Neural progenitor cell (in vitro differentiated cells): ENCODE results near the gene ZDHHC11. TPM values are rescaled to one million over a fixed set of nuclear protein-coding genes. Genes with fewer than 3 reads are reported as not detected.

Experiments
- DNase-seq: peaks from one replicate; pipeline ENCODE4 v3.0.0-alpha.2; 2016; ENCODE audit warnings: low spot score
- H2AFZ ChIP-seq: fragments of 200-600 bp; sonication (generic); replicated peaks from 2 replicates; pipeline ENCODE4 v1.6.1; 2016; ENCODE audit warnings: antibody characterized with exemption
- H3F3A ChIP-seq: fragments of 200-600 bp; sonication (generic); 2 replicates; pipeline ENCODE4 v1.6.1; 2016; ENCODE audit warnings: antibody characterized with exemption, low read depth
- H3K27ac ChIP-seq: fragments of 200-600 bp; sonication (generic); 2 replicates; pipeline ENCODE4 v1.5.1; 2016; ENCODE audit warnings: mild to moderate bottlenecking
- H3K27me3 ChIP-seq: fragments of 200-600 bp; sonication (generic); 2 replicates; pipeline ENCODE4 v1.6.1; 2016; ENCODE audit warnings: mild to moderate bottlenecking, moderate library complexity
- H3K36me3 ChIP-seq: fragments of 200-600 bp; sonication (generic); 2 replicates; pipeline ENCODE4 v1.5.1; 2016
- H3K4me1 ChIP-seq: fragments of 200-600 bp; sonication (generic); 2 replicates; pipeline ENCODE4 v1.6.1; 2016; ENCODE audit warnings: mixed run types
- H3K4me2 ChIP-seq: fragments of 200-600 bp; sonication (generic); 2 replicates; pipeline ENCODE4 v1.6.1; 2016
- H3K4me3 ChIP-seq: fragments of 200-600 bp; sonication (generic); 2 replicates; pipeline ENCODE4 v1.5.1; 2016
- H3K79me2 ChIP-seq: fragments of 200-600 bp; sonication (generic); 2 replicates; pipeline ENCODE4 v1.6.1; 2016; ENCODE audit warnings: low read depth
- H3K9ac ChIP-seq: fragments of 200-600 bp; sonication (generic); 2 replicates; pipeline ENCODE4 v1.6.1; 2016
- H3K9me3 ChIP-seq: fragments of 200-600 bp; sonication (generic); 2 replicates; pipeline ENCODE4 v1.5.1; 2016; ENCODE audit warnings: low read depth
- H4K20me1 ChIP-seq: fragments of 200-600 bp; sonication (generic); 2 replicates; pipeline ENCODE4 v1.6.1; 2016; ENCODE audit warnings: low read depth
- H3K27ac Mint-ChIP-seq: 3 replicates; pipeline ENCODE4 v1.8.0; 2021; ENCODE audit warnings: mixed read lengths
- H3K27me3 Mint-ChIP-seq: 2 replicates; pipeline ENCODE4 v1.8.0; 2022; ENCODE audit warnings: low read depth, mild to moderate bottlenecking, inconsistent platforms, moderate library complexity, mixed read lengths; ENCODE audit not compliant: insufficient read depth
- H3K36me3 Mint-ChIP-seq: 3 replicates; pipeline ENCODE4 v1.8.0; 2021; ENCODE audit warnings: mixed read lengths
- H3K4me1 Mint-ChIP-seq: 3 replicates; pipeline ENCODE4 v1.8.0; 2021; ENCODE audit warnings: mixed read lengths
- H3K4me3 Mint-ChIP-seq: 3 replicates; pipeline ENCODE4 v1.8.0; 2021; ENCODE audit warnings: mild to moderate bottlenecking, moderate library complexity, mixed read lengths
- H3K9me3 Mint-ChIP-seq: 3 replicates; pipeline ENCODE4 v1.8.0; 2020; ENCODE audit warnings: mixed read lengths
- CTCF ChIP-seq: fragments of 200-600 bp; sonication (generic); IDR thresholded peaks from 2 replicates; pipeline ENCODE4 v1.5.1; 2017; ENCODE audit warnings: antibody characterized with exemption, mild to moderate bottlenecking
- EZH2 ChIP-seq: fragments of 200-600 bp; sonication (generic); IDR thresholded peaks from 2 replicates; pipeline ENCODE4 v1.6.1; 2017; ENCODE audit warnings: antibody characterized with exemption, mild to moderate bottlenecking, moderate library complexity
- EZH2phosphoT487 ChIP-seq: fragments of 200-600 bp; sonication (generic); IDR thresholded peaks from 2 replicates; pipeline ENCODE4 v1.6.1; 2017; ENCODE audit warnings: antibody characterized with exemption
- total RNA-seq: library from RNA; depleted of rRNA; stranded (reverse); fragments of >200 nt; gene quantifications from 2 replicates; pipeline ENCODE4 v1.2.3, GENCODE V29; 2015; ENCODE audit warnings: low replicate concordance

The ZDHHC11 gene
- total RNA-seq, 1 donor from 2014 or later, result 0.92 TPM

- Mint-ChIP-seq H3K4me3 (no peak overlapping the region), H3K4me1 (no peaks in the 10 kb centered on the region), H3K36me3 (peaks cover 11% of the 10 kb centered on the region), H3K9me3 (no peaks in the 10 kb centered on the region), H3K27ac (no peak overlapping the region), H3K27me3 (peaks cover 10% of the 10 kb centered on the region)
- Histone ChIP-seq H3K27me3 (no peaks in the 10 kb centered on the region), H4K20me1 (no peaks in the 10 kb centered on the region), H3K4me1 (no peaks in the 10 kb centered on the region), H3K4me3 (no peak overlapping the region), H3K27ac (no peak overlapping the region), H3F3A (no peaks in the 10 kb centered on the region), H3K9me3 (no peaks in the 10 kb centered on the region), H3K79me2 (no peaks in the 10 kb centered on the region), H3K4me2 (no peak overlapping the region), H2AFZ (no peak overlapping the region), H3K9ac (no peak overlapping the region), H3K36me3 (no peaks in the 10 kb centered on the region)
- TF ChIP-seq CTCF (no peak), EZH2 (no peak), EZH2phosphoT487 (no peak)
- DNase-seq, result no peak
Measured at GRCh38 chr5:860506-861150, 9.8 kb upstream of the ZDHHC11 start.

DNA sequence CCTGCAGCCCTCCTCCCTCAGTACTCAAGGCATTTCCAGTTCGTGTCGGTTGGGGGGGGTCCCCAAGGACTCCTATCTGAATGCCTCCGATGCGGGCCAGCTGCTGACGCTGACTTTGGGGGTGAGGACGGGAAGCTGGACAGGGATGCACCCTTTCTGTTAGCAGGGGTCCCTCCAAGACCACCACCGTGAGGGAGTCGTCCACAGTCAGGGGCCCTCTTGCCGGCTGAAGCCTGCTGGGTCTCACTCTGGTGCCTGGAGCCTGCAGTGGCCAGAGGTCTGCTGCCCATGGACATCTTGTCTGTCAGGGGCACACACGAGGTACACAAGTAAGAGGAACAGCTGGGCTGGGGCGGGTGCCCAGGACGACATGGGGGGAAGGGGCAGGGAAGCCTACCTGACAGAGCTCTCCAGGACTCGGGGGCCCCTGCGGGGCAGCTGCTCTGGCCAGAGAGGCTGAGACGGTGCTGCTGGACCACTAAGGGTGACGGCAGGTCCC is 9.1 kb upstream of the ZDHHC11 start:
- no peak overlapping the region for H3K9ac ChIP-seq
- Mint-ChIP-seq H3K4me3 (no peak overlapping the region), H3K9me3 (no peaks in the 10 kb centered on the region), H3K27me3 (peaks cover 10% of the 10 kb centered on the region), H3K36me3 (peaks cover 11% of the 10 kb centered on the region), H3K27ac (no peak overlapping the region), H3K4me1 (no peaks in the 10 kb centered on the region)
- no peak overlapping the region for H3K4me3 ChIP-seq
- H3K4me2 ChIP-seq, result no peak overlapping the region
- no peaks in the 10 kb centered on the region for H3K27me3 ChIP-seq
- no peak overlapping the region for H3K27ac ChIP-seq
- no peak overlapping the region for H2AFZ ChIP-seq
- H3F3A ChIP-seq, result no peaks in the 10 kb centered on the region
- H3K36me3 ChIP-seq, result no peaks in the 10 kb centered on the region
- H3K4me1 ChIP-seq, result no peaks in the 10 kb centered on the region
- H3K79me2 ChIP-seq, result no peaks in the 10 kb centered on the region
- no peaks in the 10 kb centered on the region for H3K9me3 ChIP-seq
- no peak for DNase-seq
- TF ChIP-seq CTCF, result no peak
- TF ChIP-seq EZH2phosphoT487, result no peak
- TF ChIP-seq EZH2, result no peak
- H4K20me1 ChIP-seq, result no peaks in the 10 kb centered on the region

DNA sequence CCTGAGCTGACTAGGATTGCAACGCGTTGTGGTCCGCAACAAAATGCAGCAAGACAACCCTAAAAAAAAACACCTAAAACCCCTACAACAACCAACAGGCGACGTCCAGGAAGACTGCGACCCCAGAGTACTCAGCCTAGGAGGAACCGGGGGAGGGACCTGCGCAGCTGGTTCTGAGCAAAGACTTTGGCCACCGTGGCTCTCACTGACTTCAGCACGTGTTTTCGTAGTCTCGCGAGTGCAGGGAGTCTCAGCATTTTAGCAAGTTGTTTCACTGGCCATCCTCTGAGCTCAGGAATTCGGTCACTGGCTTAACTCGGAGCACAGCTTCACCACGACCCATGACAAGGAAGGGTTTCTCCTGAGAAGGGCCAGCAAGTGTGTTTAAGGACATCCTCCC is 8.6 kb upstream of the ZDHHC11 start:
- Mint-ChIP-seq H3K27me3 (peaks cover 10% of the 10 kb centered on the region), H3K27ac (no peak overlapping the region), H3K9me3 (no peaks in the 10 kb centered on the region), H3K4me3 (no peak overlapping the region), H3K36me3 (peaks cover 11% of the 10 kb centered on the region), H3K4me1 (no peaks in the 10 kb centered on the region)
- no peaks in the 10 kb centered on the region for H3K36me3 ChIP-seq
- H2AFZ ChIP-seq, result no peak overlapping the region
- H3K4me2 ChIP-seq, result no peak overlapping the region
- H3K9me3 ChIP-seq, result no peaks in the 10 kb centered on the region
- H3K4me3 ChIP-seq, result no peak overlapping the region
- H3K9ac ChIP-seq, result no peak overlapping the region
- no peaks in the 10 kb centered on the region for H3K79me2 ChIP-seq
- H3K4me1 ChIP-seq, result no peaks in the 10 kb centered on the region
- no peaks in the 10 kb centered on the region for H4K20me1 ChIP-seq
- no peaks in the 10 kb centered on the region for H3K27me3 ChIP-seq
- no peak overlapping the region for H3K27ac ChIP-seq
- TF ChIP-seq EZH2phosphoT487 (no peak), EZH2 (no peak), CTCF (no peak)
- no peaks in the 10 kb centered on the region for H3F3A ChIP-seq
- DNase-seq, result no peak
